NCI-H146 treated with DMSO at 0.1 percent for 48 hours (cell line): ENCODE results near the gene MECR.

Source experiments
- DNase-seq: peaks from one replicate; lab custom pipeline; 2025; ENCODE audit not compliant: unreplicated experiment; lab: John Stamatoyannopoulos, UW

The MECR gene

DNA sequence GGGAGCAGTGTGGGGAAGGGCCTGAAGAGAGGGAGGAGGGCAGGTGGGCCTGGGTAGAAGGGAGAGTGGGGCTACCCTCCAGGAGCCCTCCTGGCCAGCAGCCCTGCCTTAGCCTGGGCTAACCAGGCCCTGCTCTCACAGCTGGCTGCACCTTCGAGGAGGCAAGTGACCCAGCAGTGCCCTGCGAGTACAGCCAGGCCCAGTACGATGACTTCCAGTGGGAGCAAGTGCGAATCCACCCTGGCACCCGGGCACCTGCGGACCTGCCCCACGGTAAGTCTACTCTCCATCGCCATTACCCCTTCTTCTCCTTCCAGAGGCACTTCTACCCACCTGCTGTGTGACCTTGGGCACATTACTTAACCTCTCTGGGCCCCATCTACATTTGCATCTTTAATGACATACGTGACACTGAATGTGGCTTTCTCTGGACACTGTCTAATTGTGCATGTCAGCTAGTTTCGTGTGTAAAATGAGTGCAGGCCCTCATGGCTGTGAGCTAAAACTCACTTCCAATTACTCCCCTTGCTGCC is 24.5 kb upstream of the MECR start:
- no peak for DNase-seq

DNA sequence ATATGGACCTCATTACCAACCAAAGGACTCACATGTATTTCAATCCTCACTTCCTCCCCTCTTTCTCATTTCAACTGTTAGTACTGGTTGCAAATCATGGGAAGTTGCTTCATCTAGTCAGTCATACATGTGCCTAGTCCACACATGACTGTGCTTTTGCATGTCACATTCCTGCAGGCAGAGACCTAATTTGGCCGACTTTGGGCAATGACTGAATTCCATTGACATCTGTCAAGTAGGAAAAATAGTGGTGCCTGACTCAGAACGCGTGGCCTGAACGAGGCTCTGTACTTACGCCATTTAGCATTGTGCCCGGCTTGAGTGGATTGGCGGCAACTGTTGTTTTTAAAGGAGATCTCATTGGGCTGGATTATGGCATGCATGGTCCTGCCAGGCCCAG is 23.6 kb upstream of the MECR start:
- no peak for DNase-seq

DNA sequence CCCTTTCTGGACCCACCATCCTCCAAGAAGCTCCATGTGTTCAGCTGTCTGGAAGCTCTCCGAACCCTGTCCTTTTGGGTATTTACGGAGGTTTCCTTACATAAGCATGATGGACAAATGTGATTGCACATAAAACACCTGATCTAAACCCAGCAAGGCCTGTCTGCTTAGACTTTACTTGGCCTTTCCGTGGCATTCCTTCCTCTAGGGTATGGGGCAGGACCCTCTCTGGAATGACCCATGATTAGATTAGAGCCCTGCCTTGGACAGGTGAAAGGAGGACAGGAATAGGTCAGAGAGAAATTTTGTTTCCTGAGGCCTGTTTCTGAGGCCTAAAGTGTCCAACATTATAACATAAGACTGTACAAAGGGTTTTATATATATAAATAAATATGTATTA is 22.4 kb upstream of the MECR start:
- DNase-seq = no peak

DNA sequence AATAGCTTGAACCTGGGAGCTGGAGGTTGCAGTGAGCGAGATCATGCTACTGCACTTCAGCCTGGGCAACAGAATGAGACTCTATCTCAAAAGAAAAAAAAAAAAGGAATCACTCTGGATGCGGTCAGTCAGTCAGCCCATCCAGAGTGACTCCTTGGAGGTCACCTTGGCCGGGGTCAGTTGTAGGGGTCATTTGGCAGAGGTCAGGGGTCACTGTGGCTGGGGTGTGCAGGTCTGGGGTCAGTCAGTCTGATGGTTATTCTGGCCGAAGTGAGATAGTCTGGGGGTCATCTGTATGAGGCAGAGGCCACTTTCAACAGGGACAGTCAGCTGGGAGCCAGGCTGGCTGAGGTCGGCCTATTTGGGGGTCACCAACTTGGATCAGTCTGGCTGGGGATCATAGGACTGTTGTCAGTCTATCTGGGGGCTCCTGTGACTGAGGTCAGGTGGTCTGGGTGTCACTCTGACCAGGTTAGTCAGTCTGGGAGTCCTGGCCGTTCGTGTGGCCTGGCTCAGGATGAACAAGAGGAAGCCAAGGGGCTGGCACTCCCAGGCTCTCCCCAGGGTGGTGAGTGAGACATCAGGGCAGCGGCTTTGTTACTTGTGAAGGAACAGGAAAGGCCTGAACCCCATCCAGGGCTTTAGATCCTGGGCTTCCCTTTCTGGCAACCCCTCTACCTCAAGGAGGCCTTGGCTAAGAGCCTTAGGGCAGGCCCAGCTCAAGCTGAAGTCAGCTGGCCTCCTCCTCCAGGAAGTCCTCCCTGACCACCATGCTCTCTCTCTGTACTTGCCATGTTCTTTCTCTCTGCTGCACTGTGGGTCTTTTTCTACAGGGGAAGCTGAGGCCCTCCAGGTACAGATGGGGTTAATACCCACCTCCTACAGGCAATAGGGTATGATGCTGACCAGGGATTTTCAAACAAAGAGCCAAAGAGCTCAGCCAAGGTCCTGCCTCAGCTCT is 20.7 kb upstream of the MECR start:
- DNase-seq = no peak

DNA sequence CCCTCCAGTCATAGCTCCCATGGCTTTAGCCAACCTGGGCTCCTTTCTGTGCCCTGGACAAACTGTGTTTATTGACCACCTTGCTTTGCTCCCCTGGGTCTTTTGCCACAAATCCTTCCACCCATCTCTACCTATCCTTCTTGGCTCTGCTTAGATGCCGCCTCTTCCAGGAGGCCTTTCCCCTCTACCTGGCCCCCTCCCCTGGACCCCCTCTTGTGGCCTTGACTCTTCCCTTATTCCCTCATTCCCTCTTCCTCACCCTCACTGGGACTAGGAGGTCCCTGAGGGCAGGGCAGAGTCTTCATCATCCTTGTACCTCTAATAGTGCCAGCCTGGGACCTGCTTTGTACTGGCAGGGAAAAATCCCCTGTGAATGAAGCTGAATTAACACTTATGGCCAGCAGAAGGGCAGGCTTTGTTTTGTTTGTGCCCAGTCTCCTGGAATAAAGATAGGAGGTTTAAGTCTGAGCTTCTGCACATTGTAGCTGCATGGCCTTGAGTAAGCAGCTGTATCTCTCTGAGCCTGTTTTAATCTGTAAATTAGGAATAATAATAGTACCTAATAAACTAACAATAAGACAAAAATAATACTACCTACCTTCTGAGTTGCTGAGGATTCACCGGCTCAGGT is 19.3 kb upstream of the MECR start:
- DNase-seq = no peak

DNA sequence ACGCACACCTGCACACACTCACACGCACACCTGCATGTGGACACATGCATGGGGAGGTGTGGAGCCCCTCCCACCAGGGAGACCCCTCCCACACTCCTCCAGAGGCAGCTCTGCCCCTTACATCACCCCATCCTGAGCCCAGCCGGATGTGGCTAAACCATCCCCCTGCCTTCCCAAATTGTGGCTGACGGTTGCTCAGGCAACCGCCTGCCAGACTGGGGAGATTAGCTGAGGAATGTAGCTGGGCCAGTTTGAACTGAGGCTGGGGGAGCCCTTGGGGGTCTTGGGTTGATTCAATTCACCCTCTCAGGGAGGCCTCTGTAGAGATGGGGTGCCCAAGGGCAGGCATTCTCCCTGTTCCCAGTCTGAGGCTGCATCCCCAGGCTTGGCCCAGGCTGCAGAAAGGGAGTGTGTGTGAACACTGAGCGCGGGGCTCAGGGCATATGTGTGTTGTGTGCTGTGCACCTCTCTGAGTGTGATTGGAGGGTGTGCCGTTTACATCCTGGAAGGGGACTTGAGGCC is 18.5 kb upstream of the MECR start:
- no peak for DNase-seq

DNA sequence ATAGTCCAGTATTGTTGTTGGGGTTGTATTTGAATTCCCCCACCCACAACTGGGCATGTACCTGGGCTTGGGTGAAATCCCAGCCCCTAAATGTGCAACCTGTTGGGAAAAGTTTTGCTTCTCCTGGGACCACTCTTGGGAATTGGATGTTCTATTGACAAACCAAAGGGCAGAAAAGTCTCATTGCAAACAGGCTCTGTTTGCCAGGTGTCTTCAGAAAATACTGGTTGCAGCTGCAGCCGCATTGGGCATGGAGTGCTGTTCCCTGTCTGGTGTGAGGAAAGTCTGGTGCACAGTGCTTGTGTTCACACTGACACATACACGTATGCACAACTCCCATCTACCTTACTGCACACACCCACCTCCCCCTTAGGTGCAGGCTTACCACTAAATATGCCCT is 17.7 kb upstream of the MECR start:
- DNase-seq = no peak

DNA sequence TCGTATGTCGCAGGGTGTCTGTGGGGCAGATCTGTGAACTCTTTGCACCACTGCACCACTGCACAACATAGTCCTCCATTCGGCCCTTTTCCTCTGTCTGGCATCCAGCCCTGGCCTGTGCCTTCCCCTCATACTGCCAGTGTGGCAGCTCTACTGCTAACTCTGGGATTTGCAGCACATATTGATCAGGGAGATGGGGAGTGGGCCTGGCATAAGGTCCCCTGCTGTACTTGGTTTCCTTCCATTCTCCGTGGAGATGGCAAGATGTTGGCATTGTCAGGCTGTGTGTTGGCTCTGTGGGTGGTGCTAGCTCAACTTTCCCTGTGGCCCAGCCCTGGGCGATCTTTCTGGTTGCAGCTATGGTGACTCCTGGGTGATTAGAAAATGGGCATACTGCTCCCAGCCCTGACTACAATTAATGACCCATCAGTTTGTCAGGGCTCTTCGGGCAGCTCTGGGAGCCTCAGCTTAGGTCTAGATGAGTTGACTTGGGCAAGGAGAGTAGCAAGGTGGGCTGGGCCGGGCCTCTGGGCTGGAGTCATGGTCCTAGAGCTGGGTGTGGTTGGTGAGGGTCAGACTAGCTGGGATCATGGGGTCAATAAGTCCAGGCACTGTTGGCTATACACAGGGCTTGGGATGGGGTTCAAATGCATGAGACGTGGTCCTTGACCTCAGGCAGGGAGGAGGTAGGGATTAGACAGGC is 17.0 kb upstream of the MECR start:
- no peak for DNase-seq

DNA sequence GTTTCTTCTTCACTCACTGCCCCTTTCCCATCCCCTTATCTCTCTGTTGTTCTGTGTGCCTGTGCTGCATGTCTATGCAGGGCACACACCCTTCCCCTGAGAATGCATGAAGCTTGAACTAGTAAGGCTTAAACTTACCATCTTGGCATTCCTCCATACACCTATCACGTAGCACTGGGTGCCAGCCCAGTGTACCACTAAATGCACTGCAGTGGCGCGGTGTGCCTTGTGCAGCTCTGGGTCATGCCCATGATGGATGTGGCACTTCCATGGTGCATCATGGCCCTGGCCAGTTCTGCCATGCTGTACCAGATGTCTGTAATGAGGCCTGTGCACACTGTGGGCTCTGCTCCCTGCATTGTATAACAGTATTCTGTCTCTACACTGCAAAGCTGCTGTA is 16.3 kb upstream of the MECR start:
- no peak for DNase-seq

DNA sequence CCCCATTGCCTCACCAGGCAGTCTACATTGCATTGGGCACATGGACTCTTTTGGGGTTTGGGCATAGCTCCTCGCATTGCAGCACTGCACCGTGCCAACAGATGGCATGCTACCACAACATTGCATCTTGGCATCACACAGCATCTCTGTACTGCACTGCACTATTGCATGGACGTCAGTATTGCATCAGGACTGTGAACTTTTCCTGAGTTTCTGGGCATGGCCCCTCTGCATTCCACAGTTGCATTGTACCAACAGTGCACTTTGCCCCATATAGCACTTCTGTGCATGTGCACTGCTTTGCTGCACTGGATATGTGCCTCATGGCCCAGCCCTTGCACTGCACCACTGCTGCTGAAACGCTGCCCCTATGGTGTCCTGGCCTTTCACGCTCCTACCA is 15.1 kb upstream of the MECR start:
- DNase-seq = no peak

DNA sequence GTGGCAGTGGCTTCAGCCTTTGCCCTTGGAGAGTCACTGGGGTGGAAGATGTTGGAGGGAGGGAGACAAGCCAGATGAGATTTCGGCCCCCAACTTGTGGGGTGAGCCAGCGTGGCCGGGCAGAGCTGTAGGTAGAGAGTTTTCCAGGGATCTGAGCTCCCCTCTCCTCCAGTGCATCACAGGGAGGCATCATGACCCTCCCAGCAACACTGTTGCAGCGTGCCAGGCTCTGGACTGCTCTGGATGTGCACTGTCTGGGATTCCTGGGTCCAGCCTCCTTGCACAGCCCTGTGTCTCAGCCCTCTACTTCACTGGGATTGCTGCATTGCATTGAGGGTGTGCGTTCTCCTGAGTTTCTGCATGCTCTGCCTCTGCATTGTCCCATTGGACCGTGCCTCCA is 14.5 kb upstream of the MECR start:
- DNase-seq = no peak

DNA sequence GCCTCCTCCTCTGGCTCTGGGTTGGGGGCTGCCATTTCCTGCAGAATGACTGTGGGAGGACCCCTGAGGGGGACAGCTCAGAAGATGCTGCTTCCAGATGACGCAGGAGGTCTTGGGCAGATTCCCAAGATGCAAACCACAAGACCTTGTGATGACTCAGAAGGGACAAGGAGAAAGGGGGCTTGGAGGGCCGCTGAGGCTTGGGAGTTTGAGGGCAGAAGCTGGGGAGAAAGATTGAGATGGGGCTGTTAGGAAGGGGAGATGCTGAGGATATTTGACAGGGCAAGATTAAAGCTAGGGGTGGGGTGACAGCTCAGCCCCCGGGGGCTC is 13.1 kb upstream of the MECR start:
- no peak for DNase-seq

DNA sequence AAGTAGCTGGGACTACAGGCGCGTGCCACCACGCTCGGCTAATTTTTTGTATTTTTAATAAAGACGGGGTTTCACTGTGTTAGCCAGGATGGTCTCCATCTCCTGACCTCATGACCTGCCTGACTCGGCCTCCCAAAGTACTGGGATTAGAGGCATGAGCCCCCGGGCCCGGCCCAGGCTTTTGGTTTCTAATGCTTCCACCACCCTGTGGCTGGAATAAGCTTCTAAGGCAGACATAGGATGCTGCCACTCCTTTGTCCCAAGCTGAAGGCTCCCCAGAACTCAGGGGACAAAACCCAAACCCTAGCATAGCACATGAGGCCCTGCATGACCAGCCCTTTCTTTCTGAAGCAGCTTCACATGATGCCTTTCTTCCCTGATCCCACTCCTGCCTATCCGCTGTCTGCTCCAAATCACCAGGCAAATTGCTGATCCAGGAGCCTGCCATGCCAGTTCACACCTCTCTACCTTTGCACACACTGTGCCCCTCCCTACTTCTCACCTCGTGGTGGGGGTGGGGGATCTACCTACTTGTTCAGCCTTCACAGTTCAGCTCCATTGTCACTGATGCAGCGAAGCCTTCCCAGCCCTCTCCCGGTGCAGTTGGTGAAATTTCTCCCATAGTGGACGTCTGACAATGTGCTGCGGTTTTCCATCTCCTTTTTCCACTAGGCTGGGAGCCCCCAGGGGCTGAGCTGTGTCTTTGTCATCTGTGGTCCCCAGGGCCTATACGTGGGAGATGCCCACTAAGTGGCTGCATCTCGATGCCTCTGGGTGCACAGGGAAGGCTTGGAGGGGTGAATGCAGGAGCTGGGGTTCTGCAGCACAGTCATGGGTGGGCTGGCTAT is 12.5 kb upstream of the MECR start:
- DNase-seq = no peak

DNA sequence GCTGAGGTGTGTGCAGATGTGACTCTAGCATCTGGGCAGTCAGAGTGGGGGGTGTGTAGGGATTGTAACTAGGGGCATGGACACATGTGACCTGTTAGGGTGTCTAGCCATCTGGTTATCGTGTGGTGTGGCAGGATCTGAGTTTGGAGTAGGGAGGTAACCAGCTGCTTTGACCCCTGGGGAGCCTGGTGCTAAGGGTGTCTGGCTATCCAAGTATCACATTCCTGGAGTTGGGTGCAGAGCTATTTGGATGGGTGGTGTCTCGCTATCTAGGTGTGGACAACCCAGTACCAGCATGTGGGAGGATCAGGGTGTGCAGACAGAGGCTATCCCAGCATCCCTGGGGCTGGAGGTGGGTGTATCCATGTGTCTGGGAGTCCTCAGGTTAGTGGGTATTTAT is 10.3 kb upstream of the MECR start:
- DNase-seq = no peak

DNA sequence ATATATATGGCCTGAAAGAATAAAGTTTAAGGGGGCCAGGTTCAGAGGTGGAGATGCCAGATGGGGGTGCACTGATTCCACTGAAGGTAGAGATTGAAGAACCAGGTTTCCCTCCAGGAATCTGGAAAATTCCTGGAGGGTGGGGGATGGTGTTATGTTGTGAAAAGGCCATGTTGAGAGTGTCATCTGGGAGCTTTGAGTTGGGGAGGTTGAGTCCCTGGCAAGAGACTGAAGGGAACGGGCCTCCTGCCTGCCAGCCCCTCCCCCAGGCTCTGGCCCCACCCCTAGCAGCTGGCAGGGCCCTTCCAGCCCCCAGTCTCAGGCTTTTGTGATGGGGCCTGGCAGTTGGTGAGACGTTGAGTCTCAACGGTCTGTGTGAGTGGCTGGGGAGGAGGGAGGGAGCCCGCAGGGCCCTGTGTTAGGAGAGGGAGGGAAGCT is 9.7 kb upstream of the MECR start:
- no peak for DNase-seq

DNA sequence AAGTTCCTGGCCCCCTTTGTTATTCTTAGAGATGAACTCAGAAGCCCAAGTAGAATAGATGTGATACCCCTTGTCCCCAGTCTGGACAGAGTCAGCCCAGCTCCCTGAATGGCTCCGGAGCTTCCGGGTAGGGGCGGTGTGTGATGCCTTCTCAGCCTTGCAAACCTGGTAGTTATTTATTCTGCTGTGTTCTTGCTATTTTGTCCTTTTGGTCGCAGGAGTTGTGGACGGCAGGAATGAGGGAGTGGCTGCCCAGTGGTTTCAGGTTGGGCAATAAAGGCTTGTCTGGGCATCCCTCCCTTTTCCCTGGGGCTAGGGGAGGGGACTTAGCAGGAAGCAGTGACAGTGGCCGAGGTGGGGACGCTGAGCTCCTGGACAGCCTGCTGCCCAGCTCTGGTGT is 8.4 kb upstream of the MECR start:
- no peak for DNase-seq

DNA sequence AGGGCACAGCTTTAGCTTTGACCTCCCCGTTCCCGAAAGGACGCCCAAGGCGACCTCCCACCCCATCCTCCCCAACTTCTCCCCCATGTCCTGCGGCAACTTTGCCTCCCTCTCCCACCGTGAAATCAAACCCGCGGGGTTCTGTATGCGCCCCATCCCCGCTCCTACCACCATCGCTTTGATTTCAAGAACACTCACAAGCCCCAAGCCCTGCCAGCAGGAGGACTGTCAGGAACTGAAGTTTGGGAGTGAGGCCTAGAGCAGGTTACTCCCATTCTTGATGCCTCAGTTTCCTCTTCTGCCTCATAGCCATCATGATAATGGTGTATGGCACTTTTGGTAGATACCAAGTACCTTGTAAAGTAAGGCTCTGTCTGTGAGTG is 7.9 kb upstream of the MECR start:
- no peak for DNase-seq

DNA sequence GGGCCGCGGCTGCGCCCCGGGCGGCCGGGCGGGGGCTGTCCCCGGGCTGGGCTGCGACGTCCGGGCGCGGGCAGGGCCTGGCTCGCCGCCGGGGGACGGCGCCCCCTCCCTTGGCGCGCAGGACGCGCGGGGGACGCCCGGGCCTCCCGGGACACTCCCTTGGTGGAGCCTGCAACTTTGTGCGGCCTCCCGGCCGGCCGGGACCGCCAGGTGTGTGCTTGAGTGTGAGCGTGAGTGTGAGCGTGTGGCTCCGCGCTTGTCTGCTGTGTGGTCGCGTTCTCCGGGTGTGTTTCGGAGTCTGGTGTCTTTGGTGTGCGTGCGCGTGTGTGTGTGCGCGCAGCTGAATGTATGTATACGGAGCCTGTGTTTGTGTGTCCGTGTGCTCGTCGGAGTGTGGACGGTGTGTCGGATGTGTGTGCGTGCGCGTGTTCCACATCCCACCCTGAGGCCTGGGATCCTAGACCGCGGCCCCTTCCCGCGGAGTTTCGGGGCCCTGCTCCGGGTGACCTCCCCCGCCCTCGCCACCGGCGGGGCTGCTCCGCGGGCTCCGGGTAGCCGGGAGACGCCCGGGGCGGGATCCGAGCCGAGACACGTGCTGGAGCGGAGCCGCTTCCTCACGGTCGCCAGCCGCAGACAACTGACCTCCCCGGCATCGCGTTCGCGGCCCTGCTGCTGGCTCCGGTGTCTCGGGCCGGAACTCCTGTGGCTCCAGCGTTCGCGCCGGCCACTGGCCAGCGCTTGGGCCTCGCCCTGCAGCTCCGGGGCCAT is 7.3 kb upstream of the MECR start:
- DNase-seq = no peak

DNA sequence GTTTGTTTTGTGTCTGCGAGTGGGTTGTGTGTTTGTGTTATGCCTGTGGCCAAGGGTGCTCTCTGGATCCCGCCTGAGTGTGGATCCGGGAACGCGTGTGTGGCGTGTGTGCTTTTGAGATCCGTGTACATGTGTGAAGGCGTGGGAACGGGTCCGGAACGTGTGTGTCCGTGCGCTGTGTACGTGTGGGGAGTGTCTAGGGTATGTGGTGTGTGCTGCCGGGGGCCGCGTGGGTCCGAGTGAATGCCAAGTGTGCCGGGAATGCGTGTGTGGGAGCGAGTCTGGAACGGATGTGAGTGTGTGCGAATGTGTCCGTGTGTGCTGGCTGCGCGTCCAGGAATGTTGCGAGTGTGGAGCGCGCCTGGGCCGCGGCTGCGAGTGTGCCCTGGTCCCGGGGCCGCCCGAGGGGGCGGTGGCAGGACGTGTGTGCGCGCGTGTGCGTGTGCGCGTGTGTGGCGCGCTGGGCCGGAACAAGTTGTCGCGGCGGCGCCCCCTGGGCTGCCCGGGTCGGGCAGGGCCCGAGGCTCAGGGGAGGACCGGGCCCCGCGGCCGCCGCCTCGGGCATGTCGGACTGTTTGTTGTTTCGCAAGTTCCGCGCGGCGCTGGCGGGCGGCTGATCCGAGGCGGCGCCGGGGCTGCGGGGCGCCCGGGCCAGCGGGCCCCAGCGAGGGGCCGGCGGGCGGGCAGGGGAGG is 6.5 kb upstream of the MECR start:
- DNase-seq = no peak
